ENCODE results near the gene KCNK1.
"Not testable (repeated sequence)": the region's sequence is repeated elsewhere in the genome, so short reads cannot be mapped to it uniquely, and the experiment has no call there.

KCNK1 gene

GRCh38 chr1:233607252-233608119 is 6.4 kb upstream of the KCNK1 start:
- no peak for DNase-seq (ENCODE audit: low spot score)

- no peak for DNase-seq (ENCODE audit: low spot score)
Observed at GRCh38 chr1:233608988-233609387, 4.9 kb upstream of the KCNK1 start.

GRCh38 chr1:233609926-233610325 is 4.0 kb upstream of the KCNK1 start:
- DNase-seq (ENCODE audit: low spot score), result no peak

DNA sequence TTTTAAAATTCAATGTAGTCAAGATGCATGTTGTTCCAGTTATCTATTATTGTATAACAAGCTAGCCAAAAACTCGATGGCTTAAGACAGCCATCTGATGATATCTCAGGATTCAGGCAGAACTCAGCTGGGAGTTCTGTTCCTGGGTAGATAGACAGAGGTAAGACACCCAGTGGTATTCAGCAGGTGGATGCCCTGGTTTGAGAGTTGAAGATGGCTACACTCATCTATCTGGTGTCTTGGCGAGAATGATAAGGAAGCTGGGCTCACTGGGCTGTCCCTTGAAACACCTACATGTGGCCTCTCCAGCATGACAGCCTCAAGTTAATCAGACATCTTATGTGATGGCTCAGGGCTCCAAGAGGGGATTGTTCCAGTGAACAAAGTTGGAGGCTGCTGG is 3.3 kb upstream of the KCNK1 start:
- DNase-seq (ENCODE audit: low spot score), result no peak

DNA sequence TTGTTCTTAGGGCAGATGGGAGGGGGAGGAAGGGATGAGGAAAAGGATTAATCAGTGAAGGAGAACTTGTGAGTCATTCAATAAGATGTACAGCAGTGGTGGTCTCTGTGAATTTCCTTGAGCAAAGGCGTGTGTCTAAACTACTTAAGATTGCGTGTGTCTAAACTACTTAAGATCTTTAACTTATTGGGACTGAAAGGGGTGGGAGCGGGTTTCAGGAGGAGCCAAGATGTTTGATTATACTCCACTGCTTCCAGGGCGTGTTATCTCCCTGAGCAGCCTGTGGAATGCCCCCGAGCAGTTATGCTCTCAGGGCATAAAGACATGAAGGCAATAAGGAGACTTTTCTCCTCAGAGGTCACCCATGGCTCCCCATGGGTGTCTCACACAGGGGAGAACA is 2.5 kb upstream of the KCNK1 start:
- DNase-seq (ENCODE audit: low spot score), result not testable (repeated sequence)

DNA sequence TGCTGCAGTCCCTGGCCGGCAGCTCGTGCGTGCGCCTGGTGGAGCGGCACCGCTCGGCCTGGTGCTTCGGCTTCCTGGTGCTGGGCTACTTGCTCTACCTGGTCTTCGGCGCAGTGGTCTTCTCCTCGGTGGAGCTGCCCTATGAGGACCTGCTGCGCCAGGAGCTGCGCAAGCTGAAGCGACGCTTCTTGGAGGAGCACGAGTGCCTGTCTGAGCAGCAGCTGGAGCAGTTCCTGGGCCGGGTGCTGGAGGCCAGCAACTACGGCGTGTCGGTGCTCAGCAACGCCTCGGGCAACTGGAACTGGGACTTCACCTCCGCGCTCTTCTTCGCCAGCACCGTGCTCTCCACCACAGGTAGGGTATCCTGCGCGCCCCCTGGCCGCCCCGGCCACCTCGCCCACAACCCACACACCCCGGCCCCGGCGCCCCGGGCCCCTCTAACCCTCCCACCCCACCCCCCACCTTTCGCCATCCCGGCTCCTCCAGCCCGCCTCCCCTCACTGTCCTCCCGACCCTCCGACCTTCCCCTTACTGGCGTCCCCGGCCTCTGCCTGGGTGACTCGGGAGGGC is 352 bp downstream of the KCNK1 start:
- DNase-seq (ENCODE audit: low spot score), result no peak

DNA sequence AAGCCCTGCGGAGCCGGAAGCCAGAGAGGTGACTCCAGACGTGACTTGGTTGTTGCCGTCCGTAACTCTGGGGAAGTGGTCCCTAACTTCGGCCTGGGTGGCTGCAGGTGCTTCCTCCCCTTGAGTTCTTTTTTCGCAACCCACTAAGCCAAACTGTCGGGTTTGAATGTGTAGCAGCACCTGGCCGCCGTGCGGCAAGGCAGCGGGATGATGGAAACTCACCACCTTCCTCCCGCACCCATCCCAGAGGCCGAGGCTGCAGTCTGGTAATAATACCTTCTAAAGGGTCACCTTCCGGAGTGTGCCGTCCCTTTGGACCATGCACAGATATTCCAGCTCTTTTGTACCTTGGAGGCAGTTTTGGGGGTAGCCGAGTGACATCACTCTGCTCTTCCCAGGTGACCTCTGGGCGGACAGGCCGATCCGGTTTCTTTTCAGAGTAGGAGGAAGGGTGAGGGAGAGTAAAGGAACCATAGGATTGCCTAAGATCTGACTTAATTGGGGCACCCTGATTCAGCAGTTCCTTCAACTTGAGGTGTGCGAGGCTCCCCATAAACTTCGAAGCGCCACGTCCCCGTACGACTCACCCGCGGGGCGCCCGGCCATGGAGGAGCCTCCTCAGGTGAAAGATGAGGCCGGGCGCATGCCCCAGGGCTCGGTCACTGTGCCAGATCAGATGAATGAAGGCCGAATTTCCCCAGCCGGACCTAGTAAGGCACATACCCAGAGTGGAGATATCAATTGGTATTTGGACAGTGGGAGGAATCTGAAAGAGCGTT is 1.0 kb downstream of the KCNK1 start:
- DNase-seq (ENCODE audit: low spot score), result no peak

DNA sequence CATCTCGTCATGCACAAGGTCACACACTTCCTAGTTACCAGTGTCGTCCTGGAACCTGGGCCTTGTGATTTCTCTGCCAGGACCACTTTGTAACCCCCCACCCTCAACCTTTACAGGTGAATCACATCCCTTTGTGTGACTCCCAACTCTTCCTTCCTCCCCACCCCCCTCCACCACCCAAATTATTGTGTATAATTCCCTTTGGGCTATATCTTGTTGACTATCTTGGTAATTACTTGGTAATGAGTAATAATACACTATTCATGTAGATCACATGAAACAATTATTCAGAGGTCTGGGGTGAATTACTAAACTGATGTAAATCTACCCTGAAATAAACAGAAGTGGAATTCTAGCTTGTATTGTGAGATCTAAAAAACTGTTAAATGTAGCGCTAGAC is 1.7 kb downstream of the KCNK1 start:
- DNase-seq (ENCODE audit: low spot score), result no peak

GRCh38 chr1:233617025-233617424 is 3.1 kb downstream of the KCNK1 start:
- DNase-seq (ENCODE audit: low spot score), result no peak

DNA sequence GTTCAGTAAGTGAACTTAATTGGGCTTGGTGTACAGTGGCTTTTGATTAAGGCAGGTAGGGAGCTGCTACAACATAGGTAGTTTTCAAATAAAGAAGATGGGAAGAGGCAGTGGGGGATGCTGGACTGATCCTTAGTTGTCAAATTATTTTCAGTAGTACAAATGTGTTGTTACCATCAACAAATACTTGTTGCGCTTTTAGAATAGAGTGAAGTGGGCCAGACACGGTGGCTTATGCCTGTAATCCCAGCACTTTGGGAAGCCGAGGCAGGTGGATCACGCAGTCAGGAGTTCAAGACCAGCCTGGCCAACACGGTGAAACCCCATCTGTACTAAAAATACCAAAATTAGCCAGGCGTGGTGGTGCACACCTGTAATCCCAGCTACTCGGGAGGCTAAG is 5.5 kb downstream of the KCNK1 start:
- DNase-seq (ENCODE audit: low spot score), result not testable (repeated sequence)

DNA sequence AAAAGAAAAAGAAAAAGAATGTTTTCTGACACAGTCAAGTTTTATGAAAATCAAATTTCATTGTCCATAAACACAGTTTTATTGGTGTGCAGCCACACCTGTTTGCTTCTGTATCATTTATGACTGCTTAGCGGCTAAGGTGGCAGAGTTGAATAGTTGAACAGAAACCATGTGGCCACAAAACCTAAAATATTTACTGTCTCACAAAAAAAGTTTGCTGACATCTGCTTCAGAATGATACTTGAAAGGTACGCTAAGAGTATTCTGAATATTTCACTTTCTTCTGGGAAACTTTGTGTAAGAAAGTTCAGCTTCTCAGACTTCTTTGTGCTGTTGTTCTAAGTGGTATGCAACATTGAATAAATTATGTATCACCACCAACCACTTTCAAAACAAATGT is 6.2 kb downstream of the KCNK1 start:
- DNase-seq (ENCODE audit: low spot score), result no peak

- DNase-seq (ENCODE audit: low spot score), result no peak
Observed at GRCh38 chr1:233621923-233622322, 8.0 kb downstream of the KCNK1 start.

DNA sequence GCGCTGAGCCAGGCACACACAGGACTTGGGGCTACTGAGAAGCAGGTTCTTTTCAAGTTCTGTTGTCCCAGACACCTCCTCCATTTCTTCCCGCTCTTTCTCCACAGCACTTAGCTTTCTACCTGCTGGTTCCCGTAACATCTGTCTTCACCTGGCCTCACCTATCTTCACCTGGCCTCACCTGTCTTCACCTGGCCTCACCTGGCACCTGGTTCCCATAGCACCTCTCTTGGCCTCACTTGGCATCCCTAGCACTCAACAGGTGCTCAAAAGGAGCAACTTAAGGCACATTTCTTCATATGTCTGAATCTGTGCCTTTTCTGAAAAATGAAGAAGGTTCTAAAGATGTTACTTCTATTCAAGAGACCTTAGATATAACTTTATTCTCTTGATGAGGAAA is 10.4 kb downstream of the KCNK1 start:
- DNase-seq (ENCODE audit: low spot score), result no peak

GRCh38 chr1:233625087-233625486 is 11.2 kb downstream of the KCNK1 start:
- no peak for DNase-seq (ENCODE audit: low spot score)

DNA sequence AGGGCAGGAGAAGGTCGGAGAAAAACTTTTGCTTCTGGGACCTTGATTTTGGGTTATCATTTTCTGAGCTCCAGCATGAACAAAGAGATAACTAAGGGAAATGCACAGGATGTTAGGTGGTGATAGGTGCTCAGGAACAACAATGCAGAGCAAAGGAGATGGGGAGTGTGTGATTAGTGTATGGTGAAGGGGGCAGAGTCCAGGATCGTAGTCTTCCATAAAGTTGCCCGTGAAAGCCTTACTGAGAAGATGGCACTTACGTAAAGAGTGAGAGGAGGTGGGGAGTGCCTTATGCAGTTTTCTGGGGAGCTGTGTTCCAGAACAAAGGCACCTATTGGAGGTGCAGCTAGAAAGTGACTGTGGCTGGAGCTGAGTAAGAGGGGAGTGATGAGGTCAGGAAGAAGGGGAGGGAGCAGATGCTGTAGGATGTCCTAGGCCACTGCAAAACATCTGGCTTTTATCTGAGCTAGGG is 11.6 kb downstream of the KCNK1 start:
- no peak for DNase-seq (ENCODE audit: low spot score)

GRCh38 chr1:233627376-233627775 is 13.5 kb downstream of the KCNK1 start:
- DNase-seq (ENCODE audit: low spot score), result no peak

GRCh38 chr1:233627823-233628222 is 13.9 kb downstream of the KCNK1 start:
- DNase-seq (ENCODE audit: low spot score), result no peak

DNA sequence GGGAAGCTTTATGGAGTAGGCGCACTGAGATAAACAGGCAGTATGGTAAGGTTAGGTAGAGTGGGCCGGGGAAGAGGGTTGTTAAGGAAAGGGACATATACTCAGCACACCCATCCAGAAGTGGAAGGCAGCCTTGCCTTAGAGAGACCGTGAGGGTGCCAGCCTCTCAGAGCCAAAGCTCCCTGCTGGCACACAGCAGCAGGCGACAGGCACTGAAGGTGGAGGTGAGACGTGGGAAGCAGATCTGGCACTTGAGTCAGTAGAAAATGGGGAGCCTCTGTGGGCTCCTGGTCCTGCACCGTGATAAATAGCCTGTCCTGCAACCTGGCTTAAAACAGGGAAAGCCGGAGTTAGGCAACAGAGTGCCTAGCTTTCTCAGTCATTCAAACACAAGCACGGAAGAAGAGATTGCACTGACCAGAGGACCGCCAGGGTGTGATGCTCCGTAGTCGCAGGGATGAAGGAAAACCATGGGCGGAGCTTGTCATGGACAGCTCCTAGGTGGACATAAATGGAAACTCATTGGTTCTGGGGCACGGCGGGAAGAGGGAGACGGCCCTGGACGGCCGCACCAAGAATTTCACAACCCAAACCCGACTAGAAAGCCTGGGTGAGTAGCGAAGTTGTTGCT is 15.5 kb downstream of the KCNK1 start:
- no peak for DNase-seq (ENCODE audit: low spot score)

- no peak for DNase-seq (ENCODE audit: low spot score)
Observed at GRCh38 chr1:233631810-233632405, 18.0 kb downstream of the KCNK1 start.

DNA sequence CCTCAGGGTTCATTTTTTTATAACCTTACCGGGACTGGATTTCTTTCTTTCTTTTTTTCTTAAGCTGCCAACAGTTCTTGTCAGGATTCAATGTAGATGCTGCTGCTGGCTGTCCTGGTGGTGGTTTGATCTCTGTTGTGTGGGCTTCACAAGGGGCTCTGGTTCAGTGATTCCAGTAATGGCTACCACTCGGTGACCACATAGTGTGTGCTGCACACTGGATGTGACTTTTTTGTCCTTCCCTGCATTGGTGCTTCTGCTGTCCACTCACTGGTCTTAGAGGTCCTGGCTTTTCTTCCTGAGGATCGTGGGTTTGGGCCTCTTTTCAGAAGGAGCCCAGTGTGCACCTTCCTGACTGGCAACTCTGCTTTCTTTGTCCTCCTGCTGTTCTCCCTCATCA is 18.5 kb downstream of the KCNK1 start:
- no peak for DNase-seq (ENCODE audit: low spot score)

DNA sequence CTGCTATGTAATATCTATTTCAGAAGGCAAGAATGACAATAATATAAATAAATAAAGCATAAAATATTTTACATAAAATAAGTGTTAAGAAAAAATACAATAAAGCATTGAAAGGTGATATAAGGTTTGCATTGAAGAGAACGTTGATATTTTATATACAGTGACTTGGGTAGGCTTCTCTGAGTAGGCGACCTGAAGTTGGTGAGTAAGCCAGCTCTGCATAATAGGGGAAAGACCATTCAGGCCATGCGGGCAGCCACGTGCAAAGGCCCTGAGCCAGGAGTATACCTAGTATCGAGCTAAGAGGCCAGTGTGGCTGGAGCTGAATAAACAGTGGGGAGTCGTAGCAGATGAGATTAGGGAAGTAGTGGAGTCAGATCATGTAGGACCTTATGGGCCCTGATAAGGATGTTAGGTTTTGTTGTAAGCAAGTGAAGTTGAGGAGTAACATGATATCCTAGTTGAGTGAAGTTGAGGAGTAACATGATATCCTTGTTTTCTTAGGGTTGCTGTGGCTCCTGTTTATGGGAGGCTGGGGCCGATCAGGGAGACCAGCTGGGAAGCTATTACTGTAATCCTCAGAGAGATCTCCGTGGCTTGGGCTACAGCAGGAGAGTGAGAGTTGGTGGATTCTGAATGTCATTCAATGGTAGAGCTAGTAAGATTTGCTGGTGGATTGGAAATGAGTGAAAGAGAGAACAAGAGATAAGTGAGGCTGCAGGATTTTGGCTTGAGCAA is 22.0 kb downstream of the KCNK1 start:
- no peak for DNase-seq (ENCODE audit: low spot score)
